ENCODE data around the gene PEAK3.

DNA sequence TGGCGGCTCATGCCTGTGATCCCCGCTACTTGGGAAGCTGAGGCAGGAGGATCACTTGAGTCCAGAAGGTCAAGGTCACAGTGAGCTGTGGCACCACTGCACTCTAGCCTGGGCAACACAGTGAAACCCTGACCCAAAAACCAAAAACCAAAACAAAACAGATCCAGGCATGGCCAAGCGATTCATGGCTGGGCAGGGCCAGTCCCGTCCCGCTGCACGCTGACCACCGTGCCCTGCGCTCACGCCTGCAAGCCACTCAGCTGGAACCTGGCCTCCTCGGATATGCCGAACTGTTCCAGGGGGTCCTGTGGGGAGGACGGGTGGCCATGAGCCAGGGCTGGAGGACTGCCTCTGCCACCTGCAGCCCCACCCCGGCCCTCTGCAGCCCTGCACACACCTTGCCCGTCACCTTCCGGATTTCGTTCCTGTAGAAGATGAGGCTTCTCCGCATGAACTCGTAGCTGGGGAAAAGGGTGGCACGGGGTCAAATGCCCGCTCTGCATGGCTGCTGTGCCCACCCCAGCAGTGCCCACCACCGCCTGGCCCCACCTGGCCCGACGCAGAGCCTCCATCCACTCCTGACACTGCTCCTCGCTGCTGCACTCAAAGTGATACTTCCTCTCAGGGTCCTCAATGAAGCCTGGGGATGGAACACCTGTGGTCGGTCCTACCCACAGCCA is 48.2 kb downstream of the PEAK3 start:
- TF ChIP-seq CTCF (IDR thresholded peaks at IDR 0.05) (no peak), POLR2A (IDR thresholded peaks at IDR 0.05) (no peak)
